Measurements from ENCODE around the gene DNAI4.
"Not testable (repeated sequence)": the region's sequence is repeated elsewhere in the genome, so short reads cannot be mapped to it uniquely, and the experiment has no call there.

The DNAI4 gene

GRCh38 chr1:66791621-66792610 is 132.7 kb downstream of the DNAI4 start:
- DNase-seq (ENCODE audit: extremely low spot score) = no peak
- POLR2A ChIA-PET = no interaction called here
- CTCF ChIA-PET = no interaction called here
- no peak for TF ChIP-seq BHLHE40 (IDR thresholded peaks at IDR 0.05; ENCODE audit: borderline replicate concordance)
- peak; percentile 59 for TF ChIP-seq PKNOX1 (IDR thresholded peaks at IDR 0.05)

GRCh38 chr1:66788231-66788939 is 136.3 kb downstream of the DNAI4 start:
- POLR2A ChIA-PET = no interaction called here
- DNase-seq (ENCODE audit: extremely low spot score) = no peak
- CTCF ChIA-PET = interaction anchor here (0.7 kb wide), 1 partner anchor 34 kb away, joined by 3 read pairs; no protein-coding TSS in a partner anchor
- no peak for TF ChIP-seq TARDBP (IDR thresholded peaks at IDR 0.05)
- no peak for TF ChIP-seq SUZ12 (IDR thresholded peaks at IDR 0.05)
- TF ChIP-seq FOXA1 (IDR thresholded peaks at IDR 0.05) = no peak
- no peak for TF ChIP-seq HDGF (IDR thresholded peaks at IDR 0.05; ENCODE audit: borderline replicate concordance)
- TF ChIP-seq NFRKB (IDR thresholded peaks at IDR 0.05) = no peak
- TF ChIP-seq CTBP1 (IDR thresholded peaks at IDR 0.05; ENCODE audit: borderline replicate concordance) = no peak
- TF ChIP-seq ARNT (IDR thresholded peaks at IDR 0.05) = no peak
- TF ChIP-seq BHLHE40 (IDR thresholded peaks at IDR 0.05; ENCODE audit: borderline replicate concordance) = no peak
- no peak for TF ChIP-seq SP1 (IDR thresholded peaks at IDR 0.05)
- TF ChIP-seq PKNOX1 (IDR thresholded peaks at IDR 0.05) = no peak
- TF ChIP-seq FOXM1 (IDR thresholded peaks at IDR 0.05; ENCODE audit: borderline replicate concordance) = no peak
- no peak for TF ChIP-seq ELF4 (IDR thresholded peaks at IDR 0.05)
- no peak for TF ChIP-seq LEF1 (IDR thresholded peaks at IDR 0.05; ENCODE audit: borderline replicate concordance)
- no peak for TF ChIP-seq ZNF384 (IDR thresholded peaks at IDR 0.05)
- no peak for TF ChIP-seq L3MBTL2 (conservative IDR thresholded peaks at IDR 0.05)
- TF ChIP-seq FOXK2 (IDR thresholded peaks at IDR 0.05) = no peak

GRCh38 chr1:66787641-66788040 is 137.0 kb downstream of the DNAI4 start:
- ChIA-PET POLR2A (no interaction called here), CTCF (no interaction called here)
- TF ChIP-seq FOXM1 (IDR thresholded peaks at IDR 0.05; ENCODE audit: borderline replicate concordance) (no peak), FOXK2 (IDR thresholded peaks at IDR 0.05) (no peak), PKNOX1 (IDR thresholded peaks at IDR 0.05) (no peak)
- no peak for DNase-seq (ENCODE audit: extremely low spot score)

GRCh38 chr1:66785800-66786199 is 138.9 kb downstream of the DNAI4 start:
- POLR2A ChIA-PET; CTCF ChIA-PET; DNase-seq (ENCODE audit: extremely low spot score): not testable (repeated sequence)

GRCh38 chr1:66779475-66780078 is 145.1 kb downstream of the DNAI4 start:
- POLR2A ChIA-PET = no interaction called here
- DNase-seq (ENCODE audit: extremely low spot score) = no peak
- CTCF ChIA-PET = no interaction called here
- TF ChIP-seq FOXA1 (IDR thresholded peaks at IDR 0.05) = no peak
- no peak for TF ChIP-seq L3MBTL2 (conservative IDR thresholded peaks at IDR 0.05)
- TF ChIP-seq LEF1 (IDR thresholded peaks at IDR 0.05; ENCODE audit: borderline replicate concordance) = no peak
- TF ChIP-seq SUZ12 (IDR thresholded peaks at IDR 0.05) = no peak
- no peak for TF ChIP-seq NFRKB (IDR thresholded peaks at IDR 0.05)
- no peak for TF ChIP-seq CTBP1 (IDR thresholded peaks at IDR 0.05; ENCODE audit: borderline replicate concordance)
- TF ChIP-seq FOXM1 (IDR thresholded peaks at IDR 0.05; ENCODE audit: borderline replicate concordance) = no peak
- no peak for TF ChIP-seq SP1 (IDR thresholded peaks at IDR 0.05)
- no peak for TF ChIP-seq BHLHE40 (IDR thresholded peaks at IDR 0.05; ENCODE audit: borderline replicate concordance)
- no peak for TF ChIP-seq FOXK2 (IDR thresholded peaks at IDR 0.05)
- no peak for TF ChIP-seq ELF4 (IDR thresholded peaks at IDR 0.05)
- no peak for TF ChIP-seq PKNOX1 (IDR thresholded peaks at IDR 0.05)
- no peak for TF ChIP-seq ARNT (IDR thresholded peaks at IDR 0.05)
- TF ChIP-seq TARDBP (IDR thresholded peaks at IDR 0.05) = no peak
- TF ChIP-seq ZNF384 (IDR thresholded peaks at IDR 0.05) = no peak
- TF ChIP-seq HDGF (IDR thresholded peaks at IDR 0.05; ENCODE audit: borderline replicate concordance) = no peak
